WTC11 (cell line): ENCODE measurements around the gene POFUT2. TPM values are rescaled to one million over a fixed set of nuclear protein-coding genes. Genes with fewer than 3 reads are reported as not detected.

Experiments used
- ATAC-seq: fragments of 200-7000 bp; cut with Tn5 transposase; 2 replicates; pipeline ENCODE4 v1.10.0; 2021; ENCODE audit warnings: mild to moderate bottlenecking, moderate library complexity
- CTCF ChIA-PET: fragments of 300-600 bp; sonication (Branson Sonifier 250); formaldehyde crosslinking; loops from one replicate; lab custom pipeline; 2021; ENCODE audit warnings: antibody characterized with exemption; lab: Charles Lee
- POLR2A ChIA-PET: fragments of 350-600 bp; sonication (Branson Sonifier 250); formaldehyde crosslinking; loops from one replicate; lab custom pipeline; 2021; ENCODE audit warnings: antibody characterized with exemption; lab: Charles Lee
- DNase-seq: peaks from one replicate; pipeline ENCODE4 v3.0.0; 2021; ENCODE audit warnings: low spot score
- H3K27ac Mint-ChIP-seq: 2 replicates; pipeline ENCODE4 v1.8.0; 2021; ENCODE audit warnings: mixed read lengths
- H3K27me3 Mint-ChIP-seq: 2 replicates; pipeline ENCODE4 v1.8.0; 2021; ENCODE audit warnings: low read depth, mild to moderate bottlenecking, moderate library complexity, mixed read lengths
- H3K36me3 Mint-ChIP-seq: 2 replicates; pipeline ENCODE4 v1.8.0; 2021; ENCODE audit warnings: mixed read lengths
- H3K4me1 Mint-ChIP-seq: 2 replicates; pipeline ENCODE4 v1.8.0; 2022; ENCODE audit warnings: mixed read lengths
- H3K4me3 Mint-ChIP-seq: 2 replicates; pipeline ENCODE4 v1.8.0; 2021; ENCODE audit warnings: mild to moderate bottlenecking, moderate library complexity, mixed read lengths
- H3K9me3 Mint-ChIP-seq: 2 replicates; pipeline ENCODE4 v1.8.0; 2021; ENCODE audit warnings: mixed read lengths
- CREM ChIP-seq: sonication (generic); formaldehyde crosslinking; IDR thresholded peaks from 2 replicates; pipeline ENCODE4 v1.8.1; 2022; ENCODE audit warnings: mild to moderate bottlenecking, missing genetic modification reagents, moderate library complexity
- FOXK1 ChIP-seq: sonication (generic); formaldehyde crosslinking; IDR thresholded peaks from 2 replicates; pipeline ENCODE4 v1.8.0; 2022; ENCODE audit warnings: mild to moderate bottlenecking, moderate library complexity, missing genetic modification reagents
- GABPB1 ChIP-seq: sonication (generic); formaldehyde crosslinking; IDR thresholded peaks from 2 replicates; pipeline ENCODE4 v1.8.1; 2023; ENCODE audit warnings: mild to moderate bottlenecking, missing genetic modification reagents
- JUN ChIP-seq: sonication (generic); formaldehyde crosslinking; IDR thresholded peaks from 2 replicates; pipeline ENCODE4 v1.8.0; 2023; ENCODE audit warnings: mild to moderate bottlenecking, missing genetic modification reagents
- MYBL2 ChIP-seq: sonication (generic); formaldehyde crosslinking; IDR thresholded peaks from 2 replicates; pipeline ENCODE4 v1.8.1; 2023; ENCODE audit warnings: mild to moderate bottlenecking, moderate library complexity, missing genetic modification reagents
- NFE2L1 ChIP-seq: sonication (generic); formaldehyde crosslinking; IDR thresholded peaks from 2 replicates; pipeline ENCODE4 v1.8.1; 2023; ENCODE audit warnings: missing genetic modification reagents
- PRRX2 ChIP-seq: fragments of 250-450 bp; sonication (Bioruptor Pico); IDR thresholded peaks from 2 replicates; pipeline ENCODE4 v1.8.0; 2021; ENCODE audit warnings: mild to moderate bottlenecking
- RELA ChIP-seq: sonication (generic); formaldehyde crosslinking; IDR thresholded peaks from 2 replicates; pipeline ENCODE4 v1.8.1; 2022; ENCODE audit warnings: missing genetic modification reagents, mild to moderate bottlenecking, borderline replicate concordance
- SMAD3 ChIP-seq: sonication (generic); formaldehyde crosslinking; IDR thresholded peaks from 2 replicates; pipeline ENCODE4 v1.8.0; 2022; ENCODE audit warnings: missing genetic modification reagents, mild to moderate bottlenecking, borderline replicate concordance
- SP1 ChIP-seq: sonication (generic); formaldehyde crosslinking; conservative IDR thresholded peaks from 2 replicates; pipeline ENCODE4 v1.8.1; 2022; ENCODE audit warnings: missing genetic modification reagents
- TP53 ChIP-seq: sonication (generic); formaldehyde crosslinking; IDR thresholded peaks from 2 replicates; pipeline ENCODE4 v1.8.1; 2023; ENCODE audit warnings: mild to moderate bottlenecking, missing genetic modification reagents
- ZNF138 ChIP-seq: sonication (generic); formaldehyde crosslinking; conservative IDR thresholded peaks from 2 replicates; pipeline ENCODE4 v1.8.1; 2022; ENCODE audit warnings: mild to moderate bottlenecking, moderate library complexity, missing genetic modification reagents
- ZNF317 ChIP-seq: sonication (generic); formaldehyde crosslinking; IDR thresholded peaks from 2 replicates; pipeline ENCODE4 v1.8.1; 2023; ENCODE audit warnings: low read depth, mild to moderate bottlenecking, moderate library complexity, missing genetic modification reagents, borderline replicate concordance
- ZNF396 ChIP-seq: fragments of 250-450 bp; sonication (Bioruptor Pico); IDR thresholded peaks from 2 replicates; pipeline ENCODE4 v1.8.0; 2021; ENCODE audit warnings: mild to moderate bottlenecking, moderate library complexity, borderline replicate concordance
- ZNF671 ChIP-seq: fragments of 250-450 bp; sonication (Bioruptor Pico); IDR thresholded peaks from 2 replicates; pipeline ENCODE4 v1.8.0; 2021; ENCODE audit warnings: mild to moderate bottlenecking
- total RNA-seq: library from RNA; stranded (reverse); gene quantifications from 3 replicates; pipeline ENCODE4 v1.2.3, GENCODE V29; 2021
- TF ChIP-seq, protein P1 (sequence below): sonication (generic); formaldehyde crosslinking; IDR thresholded peaks from 2 replicates; pipeline ENCODE4 v1.8.0; 2022; ENCODE audit warnings: mild to moderate bottlenecking, missing genetic modification reagents
- TF ChIP-seq, protein P2 (sequence below): sonication (generic); formaldehyde crosslinking; IDR thresholded peaks from 2 replicates; pipeline ENCODE4 v1.8.1; 2023; ENCODE audit warnings: mild to moderate bottlenecking, missing genetic modification reagents, borderline replicate concordance
- TF ChIP-seq, protein P3 (sequence below): fragments of 250-450 bp; sonication (Bioruptor Pico); IDR thresholded peaks from 2 replicates; pipeline ENCODE4 v1.9.0; 2021; ENCODE audit warnings: moderate library complexity, mild to moderate bottlenecking, inconsistent platforms, borderline replicate concordance
- TF ChIP-seq, protein P4 (sequence below): sonication (generic); formaldehyde crosslinking; IDR thresholded peaks from 2 replicates; pipeline ENCODE4 v1.8.1; 2022; ENCODE audit warnings: mild to moderate bottlenecking, moderate library complexity, missing genetic modification reagents

Gene POFUT2
- total RNA-seq, 1 experiment from 2014 or later = 39.7 TPM

DNA sequence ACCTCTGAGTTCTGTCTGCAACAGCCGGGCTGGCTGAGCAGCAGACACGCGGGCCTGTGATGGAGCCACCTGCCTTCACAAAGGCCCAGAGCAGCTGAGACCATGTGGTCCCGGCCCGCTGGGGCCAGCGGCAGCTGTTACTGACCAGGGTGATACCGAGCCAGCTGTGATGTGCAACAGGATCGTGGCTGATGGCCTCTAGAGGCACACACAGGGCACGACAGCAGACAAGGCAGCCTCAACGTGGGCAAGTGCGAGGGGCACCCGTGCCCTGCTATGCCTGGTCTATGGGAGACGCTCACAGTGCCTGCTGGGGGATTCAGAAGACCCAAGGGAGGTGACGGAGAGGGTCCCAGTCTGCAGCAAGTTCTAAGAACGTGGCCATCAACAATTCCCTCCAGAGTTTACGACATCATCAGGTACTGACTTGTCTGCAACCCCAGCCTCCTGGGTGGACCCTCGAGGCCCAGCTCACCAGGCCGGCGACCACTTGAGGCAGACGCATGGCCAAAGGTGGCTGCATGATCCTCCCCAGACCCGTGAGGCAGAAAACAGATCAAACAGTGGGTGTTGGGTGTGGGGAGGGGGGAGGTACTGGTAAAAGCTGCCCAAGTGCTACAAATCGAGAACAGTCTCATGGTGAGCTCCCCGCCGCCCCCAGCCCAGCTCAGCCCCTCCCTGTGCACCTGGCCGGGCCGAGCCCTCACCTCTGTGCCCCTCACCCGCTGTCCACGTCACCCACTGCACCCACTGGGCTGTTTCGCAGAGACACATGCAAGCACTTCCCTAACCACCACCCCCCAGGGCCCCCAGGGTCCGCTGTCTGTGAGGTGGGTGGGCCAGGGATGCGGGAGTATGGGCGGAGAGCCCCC lies 6.0 kb downstream of the POFUT2 start (continued):
- TF ChIP-seq, protein P1, sequence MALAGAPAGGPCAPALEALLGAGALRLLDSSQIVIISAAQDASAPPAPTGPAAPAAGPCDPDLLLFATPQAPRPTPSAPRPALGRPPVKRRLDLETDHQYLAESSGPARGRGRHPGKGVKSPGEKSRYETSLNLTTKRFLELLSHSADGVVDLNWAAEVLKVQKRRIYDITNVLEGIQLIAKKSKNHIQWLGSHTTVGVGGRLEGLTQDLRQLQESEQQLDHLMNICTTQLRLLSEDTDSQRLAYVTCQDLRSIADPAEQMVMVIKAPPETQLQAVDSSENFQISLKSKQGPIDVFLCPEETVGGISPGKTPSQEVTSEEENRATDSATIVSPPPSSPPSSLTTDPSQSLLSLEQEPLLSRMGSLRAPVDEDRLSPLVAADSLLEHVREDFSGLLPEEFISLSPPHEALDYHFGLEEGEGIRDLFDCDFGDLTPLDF (CRISPR knock-in tag) = no peak
- TF ChIP-seq, protein P2, sequence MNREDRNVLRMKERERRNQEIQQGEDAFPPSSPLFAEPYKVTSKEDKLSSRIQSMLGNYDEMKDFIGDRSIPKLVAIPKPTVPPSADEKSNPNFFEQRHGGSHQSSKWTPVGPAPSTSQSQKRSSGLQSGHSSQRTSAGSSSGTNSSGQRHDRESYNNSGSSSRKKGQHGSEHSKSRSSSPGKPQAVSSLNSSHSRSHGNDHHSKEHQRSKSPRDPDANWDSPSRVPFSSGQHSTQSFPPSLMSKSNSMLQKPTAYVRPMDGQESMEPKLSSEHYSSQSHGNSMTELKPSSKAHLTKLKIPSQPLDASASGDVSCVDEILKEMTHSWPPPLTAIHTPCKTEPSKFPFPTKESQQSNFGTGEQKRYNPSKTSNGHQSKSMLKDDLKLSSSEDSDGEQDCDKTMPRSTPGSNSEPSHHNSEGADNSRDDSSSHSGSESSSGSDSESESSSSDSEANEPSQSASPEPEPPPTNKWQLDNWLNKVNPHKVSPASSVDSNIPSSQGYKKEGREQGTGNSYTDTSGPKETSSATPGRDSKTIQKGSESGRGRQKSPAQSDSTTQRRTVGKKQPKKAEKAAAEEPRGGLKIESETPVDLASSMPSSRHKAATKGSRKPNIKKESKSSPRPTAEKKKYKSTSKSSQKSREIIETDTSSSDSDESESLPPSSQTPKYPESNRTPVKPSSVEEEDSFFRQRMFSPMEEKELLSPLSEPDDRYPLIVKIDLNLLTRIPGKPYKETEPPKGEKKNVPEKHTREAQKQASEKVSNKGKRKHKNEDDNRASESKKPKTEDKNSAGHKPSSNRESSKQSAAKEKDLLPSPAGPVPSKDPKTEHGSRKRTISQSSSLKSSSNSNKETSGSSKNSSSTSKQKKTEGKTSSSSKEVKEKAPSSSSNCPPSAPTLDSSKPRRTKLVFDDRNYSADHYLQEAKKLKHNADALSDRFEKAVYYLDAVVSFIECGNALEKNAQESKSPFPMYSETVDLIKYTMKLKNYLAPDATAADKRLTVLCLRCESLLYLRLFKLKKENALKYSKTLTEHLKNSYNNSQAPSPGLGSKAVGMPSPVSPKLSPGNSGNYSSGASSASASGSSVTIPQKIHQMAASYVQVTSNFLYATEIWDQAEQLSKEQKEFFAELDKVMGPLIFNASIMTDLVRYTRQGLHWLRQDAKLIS (CRISPR knock-in tag) = no peak
- TF ChIP-seq, protein P3, sequence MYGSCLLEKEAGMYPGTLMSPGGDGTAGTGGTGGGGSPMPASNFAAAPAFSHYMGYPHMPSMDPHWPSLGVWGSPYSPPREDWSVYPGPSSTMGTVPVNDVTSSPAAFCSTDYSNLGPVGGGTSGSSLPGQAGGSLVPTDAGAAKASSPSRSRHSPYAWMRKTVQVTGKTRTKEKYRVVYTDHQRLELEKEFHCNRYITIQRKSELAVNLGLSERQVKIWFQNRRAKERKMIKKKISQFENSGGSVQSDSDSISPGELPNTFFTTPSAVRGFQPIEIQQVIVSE = no peak
- TF ChIP-seq GABPB1 = no peak
- no peak for TF ChIP-seq ZNF396

DNA sequence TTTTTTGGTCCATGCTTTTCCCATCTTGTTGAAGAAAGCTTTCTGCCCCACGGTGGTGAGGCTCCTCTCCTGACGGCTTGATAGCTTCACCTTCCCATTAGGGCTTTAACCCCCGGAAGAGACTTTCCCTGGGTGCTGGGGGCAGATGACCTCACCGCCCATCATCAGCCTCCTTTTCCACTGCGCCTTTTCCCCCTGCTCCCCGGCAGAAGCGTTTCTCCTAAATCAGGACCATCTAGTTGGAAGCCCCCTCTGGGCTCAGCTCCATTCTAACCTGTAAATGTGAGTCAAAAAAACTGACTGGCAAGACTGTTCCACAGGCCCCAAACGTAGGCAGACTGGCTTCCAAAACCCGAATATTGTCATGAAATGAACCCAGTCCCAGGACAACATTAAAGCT lies 6.7 kb downstream of the POFUT2 start:
- H3K27ac Mint-ChIP-seq = no peak overlapping the region
- no peak overlapping the region for H3K4me3 Mint-ChIP-seq
- TF ChIP-seq NFE2L1 (CRISPR knock-in tag) (no peak), FOXK1 (CRISPR knock-in tag) (no peak), GABPB1 (no peak), RELA (no peak), ZNF138 (CRISPR knock-in tag) (no peak)
- TF ChIP-seq, protein P4, sequence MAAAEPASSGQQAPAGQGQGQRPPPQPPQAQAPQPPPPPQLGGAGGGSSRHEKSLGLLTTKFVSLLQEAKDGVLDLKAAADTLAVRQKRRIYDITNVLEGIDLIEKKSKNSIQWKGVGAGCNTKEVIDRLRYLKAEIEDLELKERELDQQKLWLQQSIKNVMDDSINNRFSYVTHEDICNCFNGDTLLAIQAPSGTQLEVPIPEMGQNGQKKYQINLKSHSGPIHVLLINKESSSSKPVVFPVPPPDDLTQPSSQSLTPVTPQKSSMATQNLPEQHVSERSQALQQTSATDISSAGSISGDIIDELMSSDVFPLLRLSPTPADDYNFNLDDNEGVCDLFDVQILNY = no peak
- DNase-seq = no peak
- peaks cover 42% of the 10 kb centered on the region for H3K36me3 Mint-ChIP-seq
- no peaks in the 10 kb centered on the region for H3K27me3 Mint-ChIP-seq
- H3K4me1 Mint-ChIP-seq = no peaks in the 10 kb centered on the region
- ATAC-seq = no peak
- POLR2A ChIA-PET = interaction anchor here (0.7 kb wide), 1 partner anchor 145 kb away, joined by 3 read pairs; no protein-coding TSS in a partner anchor
- CTCF ChIA-PET = interaction anchor here (1.1 kb wide), 1 partner anchor 11 kb away, joined by 4 read pairs; no protein-coding TSS in a partner anchor
- H3K9me3 Mint-ChIP-seq = no peaks in the 10 kb centered on the region

DNA sequence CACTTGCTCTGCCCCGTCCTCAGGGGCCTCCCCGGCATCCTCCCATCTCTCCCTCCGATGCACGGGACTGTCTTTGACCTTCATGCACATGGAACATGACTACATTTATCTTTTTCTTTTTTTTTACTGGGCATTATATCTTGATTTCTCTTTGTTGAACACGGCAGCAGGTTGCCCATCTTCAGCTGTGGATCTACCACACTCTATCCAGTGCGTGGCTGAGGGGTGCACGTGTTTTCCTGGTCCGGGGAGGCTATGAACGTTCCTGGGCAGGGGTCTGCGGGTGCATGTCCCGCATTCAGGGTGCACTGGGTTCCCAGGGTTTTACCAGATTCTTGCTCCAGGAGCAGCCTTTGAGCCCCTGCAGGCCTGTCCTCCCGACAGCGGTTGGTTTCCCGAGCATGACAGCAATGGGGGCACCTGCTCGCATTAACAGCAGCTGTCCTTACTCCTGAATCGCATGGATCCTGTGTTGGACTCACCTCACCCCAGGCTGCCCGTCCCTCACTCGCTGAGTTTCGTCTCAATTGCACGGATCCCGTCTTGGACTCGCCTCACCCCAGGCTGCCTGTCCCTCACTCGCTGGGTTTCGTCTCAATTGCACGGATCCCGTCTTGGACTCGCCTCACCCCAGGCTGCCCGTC lies 7.4 kb downstream of the POFUT2 start:
- ChIA-PET CTCF (interaction anchor here (1.1 kb wide), 1 partner anchor 10 kb away, joined by 4 read pairs; no protein-coding TSS in a partner anchor), POLR2A (interaction anchor here (0.7 kb wide), 1 partner anchor 144 kb away, joined by 3 read pairs; no protein-coding TSS in a partner anchor)
- H3K27me3 Mint-ChIP-seq = no peaks in the 10 kb centered on the region
- H3K9me3 Mint-ChIP-seq = no peaks in the 10 kb centered on the region
- TF ChIP-seq ZNF317 (no peak), SP1 (CRISPR knock-in tag) (no peak), RELA (no peak), TP53 (CRISPR knock-in tag) (no peak), CREM (CRISPR knock-in tag) (no peak), ZNF671 (CRISPR knock-in tag) (no peak), JUN (CRISPR knock-in tag) (no peak), MYBL2 (CRISPR knock-in tag) (no peak), PRRX2 (CRISPR knock-in tag) (no peak), SMAD3 (no peak)
- TF ChIP-seq, protein P3 = no peak
- H3K36me3 Mint-ChIP-seq = peaks cover 37% of the 10 kb centered on the region
- H3K4me3 Mint-ChIP-seq = no peak overlapping the region
- peak overlapping the region; percentile 23; the same call in 1 of the 2 replicates for H3K27ac Mint-ChIP-seq
- no peaks in the 10 kb centered on the region for H3K4me1 Mint-ChIP-seq
- peak; percentile 9 for DNase-seq
- ATAC-seq = no peak
